ENCODE results near the gene ASS1. TPM values are rescaled to one million over a fixed set of nuclear protein-coding genes. Genes with fewer than 3 reads are reported as not detected.

Gene ASS1
- total and polyA plus RNA-seq, 3 experiments from 2014 or later, result 2.3 to 3.4 TPM; not detected in 1

- no peak for DNase-seq
- no peak overlapping the region for H3K4me3 ChIP-seq (ENCODE audit: low read length)
- no peaks in the 10 kb centered on the region for H3K27me3 ChIP-seq (ENCODE audit: insufficient read depth, low read length, poor library complexity, severe bottlenecking)
- Mint-ChIP-seq H3K27me3 (peaks cover 12 to 30% of the 10 kb centered on the region in 2 donors), H3K9me3 (no peaks in the 10 kb centered on the region), H3K36me3 (no peaks in the 10 kb centered on the region), H3K4me1 (no peaks in the 10 kb centered on the region), H3K27ac (no peak overlapping the region), H3K4me3 (no peak overlapping the region)
- CTCF ChIA-PET, result no interaction called here
- no peak overlapping the region for H3K27ac ChIP-seq (ENCODE audit: low read depth, low read length)
- H3K36me3 ChIP-seq (ENCODE audit: insufficient read depth, low read length), result no peaks in the 10 kb centered on the region
- POLR2A ChIA-PET, result no interaction called here
- H3K9me3 ChIP-seq (ENCODE audit: low read length), result no peaks in the 10 kb centered on the region
- H3K4me1 ChIP-seq (ENCODE audit: insufficient read depth, low read length), result no peaks in the 10 kb centered on the region
These were observed 44.0 kb downstream of the ASS1 start for GRCh38 chr9:130488621-130489330.

DNA sequence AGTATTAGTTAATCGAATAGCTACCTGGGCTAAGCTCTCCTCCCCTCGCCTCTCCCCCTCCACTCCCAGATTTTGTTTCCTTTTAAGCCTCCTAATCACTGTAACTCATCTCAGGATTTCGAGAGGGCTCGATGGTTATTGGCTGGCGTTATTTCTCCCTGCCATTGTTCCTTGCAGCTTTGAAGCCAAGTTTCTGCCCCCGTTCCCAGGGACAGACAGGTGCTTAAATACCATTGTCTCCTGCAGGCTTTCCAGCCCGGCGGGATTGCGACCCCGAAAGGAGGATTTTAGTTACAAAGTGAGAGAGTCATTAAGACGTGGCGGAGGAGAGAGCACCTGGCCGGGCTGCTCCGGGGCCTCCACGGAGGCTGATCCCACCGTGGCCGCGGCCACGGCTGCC is 46.2 kb downstream of the ASS1 start:
- no peaks in the 10 kb centered on the region for H3K36me3 Mint-ChIP-seq
- POLR2A ChIA-PET, result no interaction called here

DNA sequence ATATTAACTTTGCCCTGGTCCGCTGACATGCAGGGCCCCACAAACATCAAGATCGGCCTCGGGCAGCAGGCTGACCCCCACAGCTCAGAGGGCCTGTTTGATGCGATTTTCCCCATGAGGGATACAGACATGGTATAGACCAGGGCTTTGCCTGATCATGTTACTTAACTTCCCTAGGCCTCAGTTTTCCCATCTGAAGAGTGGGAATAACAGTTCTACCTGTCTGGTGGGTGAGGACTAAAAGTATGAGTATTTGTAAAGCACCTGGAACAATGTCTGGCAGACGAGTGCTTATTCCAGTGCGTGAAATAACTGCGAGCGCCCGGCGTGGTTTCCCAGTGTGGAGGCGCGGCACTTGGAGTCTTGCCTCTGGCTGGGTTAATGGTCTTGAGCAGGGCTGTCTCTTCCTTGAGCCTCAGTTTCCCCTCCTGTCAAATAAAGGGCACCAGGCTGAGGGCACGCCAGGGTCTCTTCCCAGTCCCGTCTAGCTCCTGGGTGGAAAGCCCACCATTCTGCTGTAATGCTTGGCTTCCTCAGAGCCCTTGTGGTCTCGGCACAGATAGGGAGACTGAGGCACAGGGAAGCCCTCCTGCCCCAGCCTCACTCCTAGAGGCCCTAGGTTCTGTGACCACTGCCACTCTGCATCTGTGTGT is 47.2 kb downstream of the ASS1 start:
- H3K27ac Mint-ChIP-seq, result no peak overlapping the region
- Histone ChIP-seq H3K27me3 (ENCODE audit: insufficient read depth, low read length, poor library complexity, severe bottlenecking) (no peaks in the 10 kb centered on the region), H3K9me3 (ENCODE audit: low read length) (no peaks in the 10 kb centered on the region), H3K4me3 (ENCODE audit: low read length) (no peak overlapping the region), H3K36me3 (ENCODE audit: insufficient read depth, low read length) (no peaks in the 10 kb centered on the region), H3K27ac (ENCODE audit: low read depth, low read length) (no peak overlapping the region), H3K4me1 (ENCODE audit: insufficient read depth, low read length) (no peaks in the 10 kb centered on the region)
- CTCF ChIA-PET, result no interaction called here
- POLR2A ChIA-PET, result interaction anchor here (0.6 kb wide), 1 partner anchor 240 kb away, joined by 3 read pairs; no protein-coding TSS in a partner anchor
- H3K4me3 Mint-ChIP-seq, result no peak overlapping the region
- peaks cover 0 to 6% (median 4%) of the 10 kb centered on the region in 5 donors for H3K9me3 Mint-ChIP-seq
- no peaks in the 10 kb centered on the region for H3K4me1 Mint-ChIP-seq
- H3K27me3 Mint-ChIP-seq, result peaks cover 14 to 31% of the 10 kb centered on the region in 2 donors
- no peaks in the 10 kb centered on the region for H3K36me3 Mint-ChIP-seq
- no peak for DNase-seq

More for the DNA sequence above, 46.2 kb downstream of the ASS1 start:
- CTCF ChIA-PET, result no interaction called here
- Mint-ChIP-seq H3K9me3 (peaks cover 0 to 6% (median 4%) of the 10 kb centered on the region in 5 donors), H3K27me3 (peaks cover 14 to 29% of the 10 kb centered on the region in 2 donors), H3K4me1 (no peaks in the 10 kb centered on the region), H3K4me3 (no peak overlapping the region), H3K27ac (no peak overlapping the region)
- no peak overlapping the region for H3K4me3 ChIP-seq (ENCODE audit: low read length)
- no peaks in the 10 kb centered on the region for H3K9me3 ChIP-seq (ENCODE audit: low read length)
- no peak overlapping the region for H3K27ac ChIP-seq (ENCODE audit: low read depth, low read length)
- H3K27me3 ChIP-seq (ENCODE audit: insufficient read depth, low read length, poor library complexity, severe bottlenecking), result no peaks in the 10 kb centered on the region
- no peak for DNase-seq
- H3K4me1 ChIP-seq (ENCODE audit: insufficient read depth, low read length), result no peaks in the 10 kb centered on the region
- H3K36me3 ChIP-seq (ENCODE audit: insufficient read depth, low read length), result no peaks in the 10 kb centered on the region

DNA sequence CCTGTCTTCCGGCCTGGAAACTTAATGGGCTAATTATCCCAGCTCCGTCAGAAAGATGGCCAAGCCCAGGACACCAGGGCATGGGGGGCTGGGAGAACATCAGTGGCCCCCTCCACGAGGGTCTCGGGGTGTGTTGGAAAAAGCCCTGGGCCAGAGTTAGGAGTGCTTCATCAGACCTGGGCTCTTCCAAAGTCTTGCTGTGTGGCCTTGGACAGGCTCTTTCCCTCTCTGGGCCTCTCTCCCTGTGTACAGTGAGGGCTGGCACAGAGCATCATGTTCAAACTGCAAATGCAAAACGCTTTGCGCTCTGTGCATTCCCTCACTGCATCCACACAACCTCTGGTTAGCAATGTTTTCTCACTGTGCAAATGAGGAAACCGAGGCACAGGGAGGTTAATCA is 48.3 kb downstream of the ASS1 start:
- Mint-ChIP-seq H3K27ac (no peak overlapping the region), H3K36me3 (no peaks in the 10 kb centered on the region), H3K4me1 (no peaks in the 10 kb centered on the region), H3K4me3 (no peak overlapping the region), H3K27me3 (peaks cover 14 to 35% of the 10 kb centered on the region in 2 donors), H3K9me3 (peaks cover 0 to 6% (median 4%) of the 10 kb centered on the region in 5 donors)
- H3K27ac ChIP-seq (ENCODE audit: low read depth, low read length), result no peak overlapping the region
- POLR2A ChIA-PET, result no interaction called here
- H3K4me3 ChIP-seq (ENCODE audit: low read length), result no peak overlapping the region
- H3K9me3 ChIP-seq (ENCODE audit: low read length), result no peaks in the 10 kb centered on the region
- CTCF ChIA-PET, result no interaction called here
- H3K27me3 ChIP-seq (ENCODE audit: insufficient read depth, low read length, poor library complexity, severe bottlenecking), result no peaks in the 10 kb centered on the region
- DNase-seq, result no peak
- no peaks in the 10 kb centered on the region for H3K36me3 ChIP-seq (ENCODE audit: insufficient read depth, low read length)
- H3K4me1 ChIP-seq (ENCODE audit: insufficient read depth, low read length), result no peaks in the 10 kb centered on the region

DNA sequence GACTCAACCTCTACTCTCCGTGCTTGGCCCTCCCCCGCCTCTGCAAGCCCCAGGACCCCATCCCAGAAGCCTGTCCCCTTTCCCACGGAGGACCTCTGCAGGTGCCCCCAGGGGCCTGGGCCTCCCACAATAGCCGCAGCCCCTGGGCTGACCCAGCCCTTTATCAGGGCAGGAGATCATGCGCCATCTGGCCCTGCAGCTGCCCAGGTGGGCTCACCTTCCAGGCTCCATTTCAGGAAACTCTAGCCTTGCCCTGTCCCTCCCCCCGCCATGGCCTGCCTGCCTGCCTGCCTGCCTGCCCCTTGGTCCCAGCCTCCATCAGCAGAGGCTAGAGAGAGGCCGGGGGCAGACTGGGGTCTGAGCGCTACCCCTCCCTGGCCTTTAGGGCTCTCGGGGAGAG is 48.7 kb downstream of the ASS1 start:
- peaks cover 0 to 6% (median 4%) of the 10 kb centered on the region in 5 donors for H3K9me3 Mint-ChIP-seq
- no peaks in the 10 kb centered on the region for H3K4me1 Mint-ChIP-seq
- no peaks in the 10 kb centered on the region for H3K27me3 ChIP-seq (ENCODE audit: insufficient read depth, low read length, poor library complexity, severe bottlenecking)
- no peak for DNase-seq
- CTCF ChIA-PET, result no interaction called here
- no peak overlapping the region for H3K4me3 ChIP-seq (ENCODE audit: low read length)
- H3K36me3 ChIP-seq (ENCODE audit: insufficient read depth, low read length), result no peaks in the 10 kb centered on the region
- peaks cover 14 to 32% of the 10 kb centered on the region in 2 donors for H3K27me3 Mint-ChIP-seq
- no peaks in the 10 kb centered on the region for H3K4me1 ChIP-seq (ENCODE audit: insufficient read depth, low read length)
- POLR2A ChIA-PET, result no interaction called here
- no peaks in the 10 kb centered on the region for H3K9me3 ChIP-seq (ENCODE audit: low read length)
- H3K36me3 Mint-ChIP-seq, result no peaks in the 10 kb centered on the region
- no peak overlapping the region for H3K27ac Mint-ChIP-seq
- H3K27ac ChIP-seq (ENCODE audit: low read depth, low read length), result no peak overlapping the region
- H3K4me3 Mint-ChIP-seq, result no peak overlapping the region

- no peak overlapping the region for H3K4me3 ChIP-seq (ENCODE audit: low read length)
- H3K4me1 Mint-ChIP-seq, result no peaks in the 10 kb centered on the region
- H3K4me1 ChIP-seq (ENCODE audit: insufficient read depth, low read length), result no peaks in the 10 kb centered on the region
- no peaks in the 10 kb centered on the region for H3K27me3 ChIP-seq (ENCODE audit: insufficient read depth, low read length, poor library complexity, severe bottlenecking)
- H3K9me3 ChIP-seq (ENCODE audit: low read length), result no peaks in the 10 kb centered on the region
- CTCF ChIA-PET, result no interaction called here
- peaks cover 0 to 6% (median 4%) of the 10 kb centered on the region in 5 donors for H3K9me3 Mint-ChIP-seq
- no peak overlapping the region for H3K4me3 Mint-ChIP-seq
- DNase-seq, result no peak
- H3K36me3 Mint-ChIP-seq, result no peaks in the 10 kb centered on the region
- no peak overlapping the region for H3K27ac Mint-ChIP-seq
- peaks cover 14 to 32% of the 10 kb centered on the region in 2 donors for H3K27me3 Mint-ChIP-seq
- POLR2A ChIA-PET, result no interaction called here
- H3K27ac ChIP-seq (ENCODE audit: low read depth, low read length), result no peak overlapping the region
- H3K36me3 ChIP-seq (ENCODE audit: insufficient read depth, low read length), result no peaks in the 10 kb centered on the region
These were observed 50.3 kb downstream of the ASS1 start for GRCh38 chr9:130495067-130495466.

DNA sequence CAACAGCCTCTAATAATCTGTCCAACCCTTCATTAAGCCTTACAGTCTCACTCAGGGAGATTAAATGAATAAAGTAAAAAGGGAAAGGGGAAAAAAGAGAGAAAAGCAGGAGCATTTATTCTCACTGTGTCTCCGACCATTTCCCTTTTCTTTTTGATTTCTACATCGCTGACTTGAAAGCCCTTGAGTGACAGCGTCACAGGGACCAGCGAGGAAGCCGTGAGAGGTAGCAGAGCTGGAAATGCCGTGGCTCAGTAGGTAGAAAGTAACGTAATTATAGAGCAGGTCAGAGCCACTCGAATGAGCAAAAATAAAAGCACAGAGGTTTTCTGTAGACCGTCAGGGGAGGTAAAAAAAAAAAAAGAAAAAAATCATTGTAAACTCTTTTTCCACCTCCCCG is 52.4 kb downstream of the ASS1 start:
- H3K27me3 Mint-ChIP-seq, result peaks cover 12 to 26% of the 10 kb centered on the region in 2 donors
- no peak for DNase-seq
- no peaks in the 10 kb centered on the region for H3K36me3 ChIP-seq (ENCODE audit: insufficient read depth, low read length)
- no peaks in the 10 kb centered on the region for H3K36me3 Mint-ChIP-seq
- no peak overlapping the region for H3K4me3 Mint-ChIP-seq
- POLR2A ChIA-PET, result no interaction called here
- H3K27ac Mint-ChIP-seq, result no peak overlapping the region
- H3K27ac ChIP-seq (ENCODE audit: low read depth, low read length), result no peak overlapping the region
- no peaks in the 10 kb centered on the region for H3K27me3 ChIP-seq (ENCODE audit: insufficient read depth, low read length, poor library complexity, severe bottlenecking)
- H3K4me3 ChIP-seq (ENCODE audit: low read length), result no peak overlapping the region
- no peaks in the 10 kb centered on the region for H3K4me1 ChIP-seq (ENCODE audit: insufficient read depth, low read length)
- H3K9me3 ChIP-seq (ENCODE audit: low read length), result no peaks in the 10 kb centered on the region
- H3K4me1 Mint-ChIP-seq, result no peaks in the 10 kb centered on the region
- H3K9me3 Mint-ChIP-seq, result peaks cover 0 to 6% (median 4%) of the 10 kb centered on the region in 5 donors
- CTCF ChIA-PET, result no interaction called here

DNA sequence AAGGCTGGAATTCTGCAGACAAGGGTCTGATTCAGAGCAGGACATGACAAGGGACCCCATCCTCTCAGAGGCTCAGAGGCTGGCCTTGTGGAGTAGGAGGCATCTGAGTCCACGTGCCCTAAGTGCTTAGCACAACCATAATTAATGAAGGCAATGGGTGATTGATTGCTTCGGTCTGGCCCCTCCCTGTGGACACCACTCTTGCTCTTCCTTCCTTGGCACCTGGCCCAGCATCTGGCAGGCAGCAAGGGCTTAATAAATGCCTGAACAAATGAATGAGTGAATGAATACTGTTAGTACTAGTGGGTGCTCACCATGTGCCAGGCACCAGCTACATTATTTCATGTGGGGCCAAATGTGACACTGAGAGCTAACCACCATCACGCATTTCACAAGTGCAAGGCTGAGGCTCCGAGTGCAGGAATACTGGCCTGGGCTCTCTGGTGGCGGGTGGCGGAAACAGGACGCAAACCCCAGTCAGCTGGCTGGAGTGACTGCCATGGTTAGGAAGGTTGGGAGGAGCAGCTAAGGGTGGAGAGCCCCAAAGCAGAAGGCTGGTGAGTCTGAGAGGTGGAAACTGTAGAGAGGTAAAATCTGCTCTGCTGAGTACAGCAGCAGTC is 53.6 kb downstream of the ASS1 start:
- ChIA-PET POLR2A (no interaction called here), CTCF (no interaction called here)
- H3K27ac Mint-ChIP-seq, result no peak overlapping the region
- no peaks in the 10 kb centered on the region for H3K4me1 Mint-ChIP-seq
- no peak overlapping the region for H3K4me3 ChIP-seq (ENCODE audit: low read length)
- no peak for DNase-seq
- no peaks in the 10 kb centered on the region for H3K36me3 Mint-ChIP-seq
- H3K27me3 ChIP-seq (ENCODE audit: insufficient read depth, low read length, poor library complexity, severe bottlenecking), result no peaks in the 10 kb centered on the region
- H3K27me3 Mint-ChIP-seq, result peaks cover 9 to 24% of the 10 kb centered on the region in 2 donors
- H3K9me3 Mint-ChIP-seq, result peaks cover 0 to 6% (median 4%) of the 10 kb centered on the region in 5 donors
- no peaks in the 10 kb centered on the region for H3K36me3 ChIP-seq (ENCODE audit: insufficient read depth, low read length)
- no peak overlapping the region for H3K4me3 Mint-ChIP-seq
- no peaks in the 10 kb centered on the region for H3K4me1 ChIP-seq (ENCODE audit: insufficient read depth, low read length)
- H3K9me3 ChIP-seq (ENCODE audit: low read length), result no peaks in the 10 kb centered on the region
- H3K27ac ChIP-seq (ENCODE audit: low read depth, low read length), result no peak overlapping the region

Measured in CD8-positive, alpha-beta memory T cell (primary cell).